A549 (cell line): ENCODE measurements around the gene ECI1. TPM values are rescaled to one million over a fixed set of nuclear protein-coding genes. Genes with fewer than 3 reads are reported as not detected.
A peak's percentile ranks its signal among the peaks of the same experiment; 100 is the strongest.
"Not testable (repeated sequence)": the region's sequence is repeated elsewhere in the genome, so short reads cannot be mapped to it uniquely, and the experiment has no call there.

Experiments
- ATAC-seq, 2 experiments: fragments of 200-7000 bp in 1 of 2; fragments of >200 bp in 1 of 2; cut with Nextera tagmentation in 1 of 2; cut with Tn5 transposase in 1 of 2; 3 replicates each; pipeline versions ENCODE4 v1.8.0 to v1.9.1; 2018 to 2020; ENCODE audit warnings: mild to moderate bottlenecking in 1 of 2, moderate library complexity in 1 of 2
- CTCF ChIA-PET: fragments of 300-600 bp; sonication (Branson Sonifier 250); formaldehyde crosslinking; extraction: SDS; loops from one replicate; lab custom pipeline; 2021; ENCODE audit warnings: antibody characterized with exemption, inconsistent platforms; lab: Yijun Ruan, JAX
- POLR2A ChIA-PET: fragments of 350-600 bp; formaldehyde crosslinking; extraction: SDS; loops from one replicate; lab custom pipeline; 2021; ENCODE audit warnings: antibody characterized with exemption, inconsistent platforms; lab: Yijun Ruan, JAX
- DNase-seq, 2 experiments: peaks; one replicate each; pipeline versions ENCODE4 v3.0.0 to v3.0.0-alpha.2; 2011 to 2016; ENCODE audit warnings: low read depth in 1 of 2, low spot score in 1 of 2
- FAIRE-seq: peaks from 2 replicates; lab custom pipeline; 2011; peaks lifted over from hg19 to GRCh38; lab: Jason Lieb, UNC
- H3K27ac ChIP-seq, 2 experiments: fragments of >200 bp; sonication (Bioruptor Twin); formaldehyde crosslinking; 3 replicates each; pipeline ENCODE4 v1.5.1; 2016 to 2017
- H3K4me1 ChIP-seq: fragments of >200 bp; sonication (Bioruptor Twin); formaldehyde crosslinking; 3 replicates; pipeline ENCODE4 v1.6.1; 2016
- H3K4me2 ChIP-seq: fragments of >200 bp; sonication (Bioruptor Twin); formaldehyde crosslinking; 3 replicates; pipeline ENCODE4 v1.6.1; 2016
- H3K4me3 ChIP-seq: fragments of >200 bp; sonication (Bioruptor Twin); formaldehyde crosslinking; 3 replicates; pipeline ENCODE4 v1.5.1; 2016
- H3K9me3 ChIP-seq: fragments of >200 bp; sonication (Bioruptor Twin); formaldehyde crosslinking; 3 replicates; pipeline ENCODE4 v1.6.1; 2016
- BHLHE40 ChIP-seq: IDR thresholded peaks from 2 replicates; pipeline ENCODE4 v1.6.1; 2012; ENCODE audit warnings: low read depth, low read length, inconsistent platforms
- CHD2 ChIP-seq: fragments of 150-350 bp; IDR thresholded peaks from 2 replicates; pipeline ENCODE4 v1.6.1; 2014; ENCODE audit warnings: low read length; ENCODE audit not compliant: partially characterized antibody
- EHMT2 ChIP-seq: fragments of 200-600 bp; sonication (generic); IDR thresholded peaks from 2 replicates; pipeline ENCODE4 v1.6.1; 2016; ENCODE audit warnings: antibody characterized with exemption, low read depth, mild to moderate bottlenecking, moderate library complexity
- GATA3 ChIP-seq: IDR thresholded peaks from 2 replicates; pipeline ENCODE4 v1.6.1; 2012; ENCODE audit warnings: borderline replicate concordance
- HOXA7 ChIP-seq: fragments of 250-450 bp; sonication (Bioruptor Pico); IDR thresholded peaks from 2 replicates; pipeline ENCODE4 v1.5.0; 2020; ENCODE audit warnings: mild to moderate bottlenecking, moderate library complexity
- HOXB13 ChIP-seq: fragments of 250-450 bp; sonication (Bioruptor Pico); IDR thresholded peaks from 2 replicates; pipeline ENCODE4 v1.5.0; 2020; ENCODE audit warnings: low read depth, mild to moderate bottlenecking, moderate library complexity
- JUN ChIP-seq, 2 experiments: fragments of >200 bp; sonication (Bioruptor Twin); formaldehyde crosslinking; IDR thresholded peaks; 2 replicates in 1 of 2; 3 replicates in 1 of 2; pipeline ENCODE4 v1.6.1; 2016 to 2017
- MAFK ChIP-seq: fragments of 450-650 bp; IDR thresholded peaks from 2 replicates; pipeline ENCODE4 v1.6.1; 2014; ENCODE audit not compliant: partially characterized antibody
- MYC ChIP-seq: IDR thresholded peaks from 2 replicates; pipeline ENCODE4 v1.6.1; 2012; ENCODE audit warnings: mild to moderate bottlenecking, inconsistent platforms, low read length, improper control_type of control experiment, borderline replicate concordance
- NPAS2 ChIP-seq: fragments of 250-450 bp; sonication (Bioruptor Pico); IDR thresholded peaks from 2 replicates; pipeline ENCODE4 v1.8.0; 2022; ENCODE audit warnings: mild to moderate bottlenecking, moderate library complexity, borderline replicate concordance
- RAD21 ChIP-seq, 2 experiments: fragments of >200 bp in 1 of 2; sonication (Bioruptor Twin) in 1 of 2; formaldehyde crosslinking in 1 of 2; IDR thresholded peaks in 1 of 2; conservative IDR thresholded peaks in 1 of 2; 2 replicates in 1 of 2; 3 replicates in 1 of 2; pipeline ENCODE4 v1.6.1; 2012 to 2018; ENCODE audit warnings: inconsistent platforms in 1 of 2
- TFCP2L1 ChIP-seq: fragments of 250-450 bp; sonication (Bioruptor Pico); IDR thresholded peaks from 2 replicates; pipeline ENCODE4 v1.5.0; 2021; ENCODE audit warnings: mild to moderate bottlenecking
- TP53 ChIP-seq: fragments of 250-450 bp; sonication (Bioruptor Pico); IDR thresholded peaks from 2 replicates; pipeline ENCODE4 v1.5.0; 2021; ENCODE audit warnings: mild to moderate bottlenecking, moderate library complexity
- ZC3H11A ChIP-seq: fragments of 450-650 bp; IDR thresholded peaks from 2 replicates; pipeline ENCODE4 v1.6.1; 2014; ENCODE audit warnings: antibody characterized with exemption, mild to moderate bottlenecking
- ZFP36 ChIP-seq: fragments of 450-650 bp; IDR thresholded peaks from 2 replicates; pipeline ENCODE4 v1.6.1; 2014; ENCODE audit warnings: borderline replicate concordance; ENCODE audit not compliant: partially characterized antibody
- WGBS: methylation state at CpG from one replicate; pipeline ENCODE4 v1.1.6; 2017; ENCODE audit errors: missing lambda C conversion rate; 5-methylcytosine and 5-hydroxymethylcytosine counted together
- polyA plus RNA-seq, 4 experiments: library from polyadenylated mRNA; depleted of rRNA in 3 of 4; stranded (reverse); fragments of >200 nt; fragmentation: RNase III in 1 of 4; extraction: RNeasy Plus Mini Kit Qiagen cat#74134 plus additional on column Dnase treatment in 1 of 4; gene quantifications; 2 replicates in 3 of 4; 3 replicates in 1 of 4; pipeline ENCODE4 v1.2.3, GENCODE V29; 2011 to 2017
- TF ChIP-seq, protein P1 (sequence below): fragments of >200 bp; sonication (Bioruptor Twin); formaldehyde crosslinking; IDR thresholded peaks from 3 replicates; pipeline ENCODE4 v1.5.1; 2016
- TF ChIP-seq, protein P2 (sequence below): fragments of 150-350 bp; IDR thresholded peaks from 2 replicates; pipeline ENCODE4 v1.6.1; 2014; ENCODE audit warnings: low read depth, mild to moderate bottlenecking, low read length
- TF ChIP-seq, protein P3 (sequence below): fragments of >200 bp; sonication (Bioruptor Twin); formaldehyde crosslinking; IDR thresholded peaks from 2 replicates; pipeline ENCODE4 v1.6.1; 2016
- TF ChIP-seq, protein P4 (sequence below): fragments of 250-450 bp; sonication (Bioruptor Pico); IDR thresholded peaks from 2 replicates; pipeline ENCODE4 v1.5.0; 2021; ENCODE audit warnings: mild to moderate bottlenecking, moderate library complexity, borderline replicate concordance
- TF ChIP-seq, protein P5 (sequence below): fragments of 250-450 bp; sonication (Bioruptor Pico); IDR thresholded peaks from 2 replicates; pipeline ENCODE4 v1.5.0; 2020; ENCODE audit warnings: low read depth, mild to moderate bottlenecking, moderate library complexity

Gene ECI1
- polyA plus RNA-seq, 2 of the 4 experiments (the other 2 are of a cell fraction), result 41.5 to 47.9 TPM

DNA sequence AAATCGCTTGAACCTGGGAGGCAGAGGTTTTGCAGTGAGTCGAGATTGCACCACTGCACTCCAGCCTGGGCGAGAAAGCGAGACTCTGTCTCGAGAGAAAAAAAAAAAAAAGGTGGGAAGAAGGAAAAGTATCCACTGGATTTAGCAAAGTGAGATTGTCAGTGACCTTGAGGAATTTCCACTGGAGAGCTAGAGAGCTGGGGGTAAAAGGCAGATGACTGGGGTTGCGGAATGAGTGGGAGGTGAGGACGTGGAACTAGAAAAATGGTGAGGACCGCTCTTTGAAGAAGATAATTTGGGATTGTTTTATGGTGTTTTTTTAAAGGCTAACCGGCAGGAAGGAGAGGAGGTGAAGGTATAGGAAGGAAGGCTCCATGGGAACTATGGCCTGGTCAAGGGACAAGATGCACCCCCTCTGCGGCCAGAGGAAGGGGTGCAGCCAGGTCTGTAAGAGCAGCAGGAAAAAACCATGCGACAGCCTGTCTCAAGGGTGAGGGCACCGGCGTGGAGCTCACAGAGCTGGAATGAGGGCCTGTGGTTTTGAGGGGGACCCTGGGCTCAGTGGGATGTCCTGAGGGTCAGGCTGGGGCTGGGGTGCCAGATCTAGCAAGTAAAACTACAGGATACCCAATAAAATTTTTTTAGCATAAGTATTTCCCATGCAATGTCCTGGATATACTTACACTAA lies 46.8 kb downstream of the ECI1 start:
- ATAC-seq (peak; percentile 5 to 12; a peak in 4 of 6 replicates), FAIRE-seq (no peak), DNase-seq (no peak)
- 80% methylated on average over 13 of the region's 13 CpGs for WGBS
- Histone ChIP-seq H3K4me2 (peak overlapping the region; percentile 99), H3K27ac (peak overlapping the region; percentile 97 to 98), H3K4me3 (peak overlapping the region; percentile 83), H3K4me1 (peaks cover 9% of the 10 kb centered on the region; the same call in 2 of the 3 replicates), H3K9me3 (no peaks in the 10 kb centered on the region)
- POLR2A ChIA-PET, result interaction anchor here (1.3 to 3.0 kb wide), 5 partner anchors 10 to 50 kb away, joined by 4 to 31 read pairs (median 8); partner anchors contain the start of genes PGP and TRAF7
- TF ChIP-seq ZFP36 (no peak), HOXB13 (no peak), MAFK (no peak), TFCP2L1 (CRISPR knock-in tag) (no peak), GATA3 (no peak), HOXA7 (CRISPR knock-in tag) (no peak), RAD21 (conservative IDR thresholded peaks at IDR 0.05 in 1 of 2, IDR thresholded peaks at IDR 0.05 in 1 of 2) (no peak)
- TF ChIP-seq, protein P1, sequence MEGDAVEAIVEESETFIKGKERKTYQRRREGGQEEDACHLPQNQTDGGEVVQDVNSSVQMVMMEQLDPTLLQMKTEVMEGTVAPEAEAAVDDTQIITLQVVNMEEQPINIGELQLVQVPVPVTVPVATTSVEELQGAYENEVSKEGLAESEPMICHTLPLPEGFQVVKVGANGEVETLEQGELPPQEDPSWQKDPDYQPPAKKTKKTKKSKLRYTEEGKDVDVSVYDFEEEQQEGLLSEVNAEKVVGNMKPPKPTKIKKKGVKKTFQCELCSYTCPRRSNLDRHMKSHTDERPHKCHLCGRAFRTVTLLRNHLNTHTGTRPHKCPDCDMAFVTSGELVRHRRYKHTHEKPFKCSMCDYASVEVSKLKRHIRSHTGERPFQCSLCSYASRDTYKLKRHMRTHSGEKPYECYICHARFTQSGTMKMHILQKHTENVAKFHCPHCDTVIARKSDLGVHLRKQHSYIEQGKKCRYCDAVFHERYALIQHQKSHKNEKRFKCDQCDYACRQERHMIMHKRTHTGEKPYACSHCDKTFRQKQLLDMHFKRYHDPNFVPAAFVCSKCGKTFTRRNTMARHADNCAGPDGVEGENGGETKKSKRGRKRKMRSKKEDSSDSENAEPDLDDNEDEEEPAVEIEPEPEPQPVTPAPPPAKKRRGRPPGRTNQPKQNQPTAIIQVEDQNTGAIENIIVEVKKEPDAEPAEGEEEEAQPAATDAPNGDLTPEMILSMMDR, result no peak
- TF ChIP-seq, protein P2, sequence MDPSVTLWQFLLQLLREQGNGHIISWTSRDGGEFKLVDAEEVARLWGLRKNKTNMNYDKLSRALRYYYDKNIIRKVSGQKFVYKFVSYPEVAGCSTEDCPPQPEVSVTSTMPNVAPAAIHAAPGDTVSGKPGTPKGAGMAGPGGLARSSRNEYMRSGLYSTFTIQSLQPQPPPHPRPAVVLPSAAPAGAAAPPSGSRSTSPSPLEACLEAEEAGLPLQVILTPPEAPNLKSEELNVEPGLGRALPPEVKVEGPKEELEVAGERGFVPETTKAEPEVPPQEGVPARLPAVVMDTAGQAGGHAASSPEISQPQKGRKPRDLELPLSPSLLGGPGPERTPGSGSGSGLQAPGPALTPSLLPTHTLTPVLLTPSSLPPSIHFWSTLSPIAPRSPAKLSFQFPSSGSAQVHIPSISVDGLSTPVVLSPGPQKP, result no peak
- TF ChIP-seq, protein P3, sequence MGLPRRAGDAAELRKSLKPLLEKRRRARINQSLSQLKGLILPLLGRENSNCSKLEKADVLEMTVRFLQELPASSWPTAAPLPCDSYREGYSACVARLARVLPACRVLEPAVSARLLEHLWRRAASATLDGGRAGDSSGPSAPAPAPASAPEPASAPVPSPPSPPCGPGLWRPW, result no peak
- TF ChIP-seq, protein P4, sequence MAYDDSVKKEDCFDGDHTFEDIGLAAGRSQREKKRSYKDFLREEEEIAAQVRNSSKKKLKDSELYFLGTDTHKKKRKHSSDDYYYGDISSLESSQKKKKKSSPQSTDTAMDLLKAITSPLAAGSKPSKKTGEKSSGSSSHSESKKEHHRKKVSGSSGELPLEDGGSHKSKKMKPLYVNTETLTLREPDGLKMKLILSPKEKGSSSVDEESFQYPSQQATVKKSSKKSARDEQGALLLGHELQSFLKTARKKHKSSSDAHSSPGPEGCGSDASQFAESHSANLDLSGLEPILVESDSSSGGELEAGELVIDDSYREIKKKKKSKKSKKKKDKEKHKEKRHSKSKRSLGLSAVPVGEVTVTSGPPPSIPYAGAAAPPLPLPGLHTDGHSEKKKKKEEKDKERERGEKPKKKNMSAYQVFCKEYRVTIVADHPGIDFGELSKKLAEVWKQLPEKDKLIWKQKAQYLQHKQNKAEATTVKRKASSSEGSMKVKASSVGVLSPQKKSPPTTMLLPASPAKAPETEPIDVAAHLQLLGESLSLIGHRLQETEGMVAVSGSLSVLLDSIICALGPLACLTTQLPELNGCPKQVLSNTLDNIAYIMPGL (CRISPR knock-in tag), result no peak
- CTCF ChIA-PET, result interaction anchor here (1.2 to 2.6 kb wide), 2 partner anchors 10 to 136 kb away, joined by 4 to 25 read pairs; partner anchors contain the start of gene ABCA3

DNA sequence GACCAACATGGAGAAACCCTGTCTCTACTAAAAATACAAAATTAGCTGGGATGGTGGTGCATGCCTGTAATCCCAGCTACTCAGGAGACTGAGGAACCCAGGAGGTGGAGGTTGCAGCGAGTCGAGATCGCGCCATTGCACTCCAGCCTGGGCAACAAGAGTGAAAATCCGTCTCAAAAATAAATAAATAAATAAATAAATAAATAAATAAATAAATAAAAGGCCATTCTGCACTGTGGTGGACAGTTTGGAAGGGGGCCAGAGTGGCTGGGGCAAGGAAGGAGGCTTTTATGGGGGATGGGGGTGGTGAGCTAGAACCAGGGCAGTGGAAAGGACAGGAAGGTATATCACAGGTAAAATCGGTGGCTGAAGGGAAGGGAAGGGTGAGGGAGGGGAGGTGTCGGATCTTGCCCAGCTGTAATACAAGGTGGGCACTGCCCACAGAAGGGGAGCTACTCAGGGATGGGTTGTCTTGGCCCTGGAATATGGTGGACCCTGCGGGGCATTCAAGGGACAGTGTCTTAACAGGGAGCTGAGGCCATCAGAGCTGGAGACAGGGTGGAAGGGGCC lies 48.2 kb downstream of the ECI1 start:
- CTCF ChIA-PET, result interaction anchor here (1.2 to 2.6 kb wide), 2 partner anchors 9 to 137 kb away, joined by 4 to 25 read pairs; partner anchors contain the start of gene ABCA3
- TF ChIP-seq ZC3H11A, result peak; percentile 69

DNA sequence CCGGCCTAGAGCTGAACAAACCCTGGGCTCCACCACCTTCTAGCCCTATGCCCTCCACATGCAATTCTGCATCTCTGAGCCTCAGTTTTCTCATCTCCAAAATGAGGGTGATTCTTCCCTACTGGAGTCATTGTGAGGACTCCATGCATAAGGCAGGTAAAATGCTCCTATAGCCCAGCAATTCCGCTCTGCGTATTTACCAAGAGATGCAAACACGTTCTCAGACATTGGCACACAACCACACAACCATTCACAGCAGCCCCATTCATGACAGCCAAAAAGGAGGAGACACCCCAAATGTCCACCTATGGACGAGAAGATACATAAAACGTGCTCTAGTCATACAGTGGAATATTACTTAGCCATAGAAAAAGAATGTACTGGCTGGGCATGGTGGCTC lies 51.1 kb downstream of the ECI1 start:
- ATAC-seq, result no peak
- Histone ChIP-seq H3K9me3 (no peaks in the 10 kb centered on the region), H3K27ac (no peak overlapping the region), H3K4me2 (no peak overlapping the region)
- no peak for DNase-seq
- ChIA-PET POLR2A (interaction anchor here (1.8 kb wide), 1 partner anchor 45 kb away, joined by 4 read pairs; the partner anchor contains the start of gene TRAF7), CTCF (interaction anchor here (1.1 to 1.2 kb wide), 2 partner anchors 11 to 32 kb away, joined by 3 read pairs; no protein-coding TSS in a partner anchor)
- WGBS, result 79% methylated on average over 6 of the region's 6 CpGs
- no peak for TF ChIP-seq MYC
- no peak for TF ChIP-seq JUN (IDR thresholded peaks at IDR 0.05)
- no peak for TF ChIP-seq EHMT2
- TF ChIP-seq, protein P5, sequence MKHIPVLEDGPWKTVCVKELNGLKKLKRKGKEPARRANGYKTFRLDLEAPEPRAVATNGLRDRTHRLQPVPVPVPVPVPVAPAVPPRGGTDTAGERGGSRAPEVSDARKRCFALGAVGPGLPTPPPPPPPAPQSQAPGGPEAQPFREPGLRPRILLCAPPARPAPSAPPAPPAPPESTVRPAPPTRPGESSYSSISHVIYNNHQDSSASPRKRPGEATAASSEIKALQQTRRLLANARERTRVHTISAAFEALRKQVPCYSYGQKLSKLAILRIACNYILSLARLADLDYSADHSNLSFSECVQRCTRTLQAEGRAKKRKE (CRISPR knock-in tag), result no peak
- no peak for TF ChIP-seq NPAS2 (CRISPR knock-in tag)
- no peak for TF ChIP-seq GATA3
- no peak for TF ChIP-seq BHLHE40
- TF ChIP-seq, protein P3, result no peak
- no peak for TF ChIP-seq TP53
- no peak for TF ChIP-seq CHD2
- TF ChIP-seq, all 56 proteins: peak for 0
- peaks cover 6% of the 10 kb centered on the region for H3K4me1 ChIP-seq
- FAIRE-seq, result no peak
- no peak overlapping the region for H3K4me3 ChIP-seq

More for the DNA sequence above, 48.2 kb downstream of the ECI1 start:
- not testable (repeated sequence) for H3K4me2 ChIP-seq, ATAC-seq, H3K4me1 ChIP-seq, FAIRE-seq, H3K4me3 ChIP-seq, H3K27ac ChIP-seq, DNase-seq, H3K9me3 ChIP-seq
- WGBS, result 93% methylated on average over 8 of the region's 8 CpGs
- POLR2A ChIA-PET, result interaction anchor here (0.8 to 1.6 kb wide), 2 partner anchors 12 to 48 kb away, joined by 3 to 8 read pairs; partner anchors contain the start of genes PGP and TRAF7
